HepG2 (cell line): Measurements from ENCODE around the gene RPP21. TPM values are rescaled to one million over a fixed set of nuclear protein-coding genes. Genes with fewer than 3 reads are reported as not detected.
A peak's percentile ranks its signal among the peaks of the same experiment; 100 is the strongest.

Source experiments
- ARHGAP35 ChIP-seq: sonication (generic); formaldehyde crosslinking; IDR thresholded peaks from 2 replicates; pipeline ENCODE4 v1.9.0; 2022; ENCODE audit warnings: mild to moderate bottlenecking, inconsistent platforms, moderate library complexity, missing genetic modification reagents, borderline replicate concordance
- FOSL2 ChIP-seq: sonication (generic); formaldehyde crosslinking; IDR thresholded peaks from 2 replicates; pipeline ENCODE4 v1.4.0; 2020; ENCODE audit warnings: missing genetic modification reagents
- GFI1 ChIP-seq: sonication (generic); formaldehyde crosslinking; IDR thresholded peaks from 2 replicates; pipeline ENCODE4 v1.5.0; 2020; ENCODE audit warnings: missing genetic modification reagents, mild to moderate bottlenecking, borderline replicate concordance
- JUND ChIP-seq: sonication (generic); formaldehyde crosslinking; IDR thresholded peaks from 2 replicates; pipeline ENCODE4 v1.8.0; 2022; ENCODE audit warnings: mild to moderate bottlenecking, missing genetic modification reagents
- MIER2 ChIP-seq: IDR thresholded peaks from 2 replicates; pipeline ENCODE4 v1.6.1; 2016; ENCODE audit warnings: missing biosample characterization, missing genetic modification reagents
- NFKB2 ChIP-seq: sonication (generic); formaldehyde crosslinking; IDR thresholded peaks from 2 replicates; pipeline ENCODE4 v1.4.0; 2020; ENCODE audit warnings: missing genetic modification reagents, borderline replicate concordance
- STAT5B ChIP-seq: sonication (generic); formaldehyde crosslinking; IDR thresholded peaks from 2 replicates; pipeline ENCODE4 v1.4.0; 2020; ENCODE audit warnings: missing genetic modification reagents
- TP53 ChIP-seq: sonication (generic); formaldehyde crosslinking; conservative IDR thresholded peaks from 2 replicates; pipeline ENCODE4 v1.4.0; 2020; ENCODE audit warnings: missing genetic modification reagents
- ZNF296 ChIP-seq: sonication (generic); formaldehyde crosslinking; conservative IDR thresholded peaks from 2 replicates; pipeline ENCODE4 v1.5.0; 2020; ENCODE audit warnings: mild to moderate bottlenecking, missing genetic modification reagents
- ZNF335 ChIP-seq: sonication (generic); formaldehyde crosslinking; IDR thresholded peaks from 2 replicates; pipeline ENCODE4 v1.4.0; 2020; ENCODE audit warnings: missing genetic modification reagents
- ZNF605 ChIP-seq: sonication (generic); formaldehyde crosslinking; IDR thresholded peaks from 2 replicates; pipeline ENCODE4 v1.8.0; 2022; ENCODE audit warnings: mild to moderate bottlenecking, missing genetic modification reagents
- ZSCAN29 ChIP-seq: sonication (generic); formaldehyde crosslinking; conservative IDR thresholded peaks from 2 replicates; pipeline ENCODE4 v1.4.0; 2020; ENCODE audit warnings: mild to moderate bottlenecking, missing genetic modification reagents
- polyA plus RNA-seq, 8 experiments: library from polyadenylated mRNA; depleted of rRNA in 3 of 8; stranded (reverse) in 7 of 8; unstranded in 1 of 8; fragments of >200 nt; fragmentation: Illumina TruSeq in 4 of 8; extraction: Trizol in 4 of 8; gene quantifications; 2 replicates each; pipeline versions ENCODE4 v1.2.1 to v1.2.3, GENCODE V29; 2011 to 2016; ENCODE audit warnings: low read depth in 4 of 8, missing spikeins in 1 of 8, mixed read lengths in 1 of 8; ENCODE audit not compliant: insufficient read depth in 1 of 8
- total RNA-seq, 5 experiments: library from RNA; depleted of rRNA; stranded (reverse); fragments of >200 nt; fragmentation: Illumina TruSeq; extraction: Trizol; gene quantifications; 2 replicates each; pipeline ENCODE4 v1.2.3, GENCODE V29; 2016; ENCODE audit warnings: low read depth in 1 of 5
- TF ChIP-seq, protein P1 (sequence below): sonication (generic); formaldehyde crosslinking; IDR thresholded peaks from 2 replicates; pipeline ENCODE4 v1.5.0; 2020; ENCODE audit warnings: mild to moderate bottlenecking, low read depth, missing genetic modification reagents, borderline replicate concordance
- TF ChIP-seq, protein P2 (sequence below): sonication (generic); formaldehyde crosslinking; IDR thresholded peaks from 2 replicates; pipeline ENCODE4 v1.5.0; 2020; ENCODE audit warnings: missing genetic modification reagents
- TF ChIP-seq, protein P3 (sequence below): IDR thresholded peaks from 2 replicates; pipeline ENCODE4 v1.6.1; 2016; ENCODE audit warnings: low read depth, missing genetic modification reagents, missing compliant biosample characterization
- TF ChIP-seq, protein P4 (sequence below): sonication (generic); formaldehyde crosslinking; IDR thresholded peaks from 2 replicates; pipeline ENCODE4 v1.9.0; 2022; ENCODE audit warnings: missing genetic modification reagents, mild to moderate bottlenecking, borderline replicate concordance
- TF ChIP-seq, protein P5 (sequence below): sonication (generic); formaldehyde crosslinking; IDR thresholded peaks from 2 replicates; pipeline ENCODE4 v1.5.0; 2020; ENCODE audit warnings: missing genetic modification reagents
- TF ChIP-seq, protein P6 (sequence below): sonication (generic); formaldehyde crosslinking; IDR thresholded peaks from 2 replicates; pipeline ENCODE4 v1.4.0; 2020; ENCODE audit warnings: mild to moderate bottlenecking, missing genetic modification reagents
- TF ChIP-seq, protein P7 (sequence below): sonication (generic); formaldehyde crosslinking; IDR thresholded peaks from 2 replicates; pipeline ENCODE4 v1.8.1; 2023; ENCODE audit warnings: missing genetic modification reagents, inconsistent platforms, borderline replicate concordance

The RPP21 gene
- total and polyA plus RNA-seq, 2 of the 13 experiments (the other 11 are each of a cell fraction or from before 2014, with no cell fraction given): 53.1 to 72.3 TPM

DNA sequence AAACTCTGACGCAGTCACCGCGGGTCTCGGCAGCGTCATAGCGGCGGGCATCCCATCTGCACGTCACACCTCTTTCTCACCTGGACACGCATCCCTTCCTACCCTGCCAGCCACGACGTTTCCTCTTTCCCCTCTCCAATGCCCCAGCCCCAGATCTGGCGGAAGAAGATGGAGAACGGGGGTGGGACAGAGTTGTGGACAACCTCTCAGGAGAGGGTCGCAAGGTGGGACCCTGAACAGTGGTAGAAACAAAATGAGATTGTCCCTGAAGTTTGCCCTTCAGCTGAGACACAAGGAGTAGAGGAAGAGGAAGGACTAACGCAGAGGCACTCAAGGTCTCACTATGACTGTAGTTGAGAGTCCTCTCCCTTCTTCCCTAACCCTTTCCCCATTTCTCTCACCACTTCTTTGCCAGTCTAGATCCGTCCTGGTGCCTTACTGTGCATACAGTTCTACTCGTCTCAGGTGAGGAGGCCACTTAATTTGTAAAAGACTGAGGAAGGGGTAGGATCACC lies 17.7 kb upstream of the RPP21 start (continued):
- TF ChIP-seq, protein P1, sequence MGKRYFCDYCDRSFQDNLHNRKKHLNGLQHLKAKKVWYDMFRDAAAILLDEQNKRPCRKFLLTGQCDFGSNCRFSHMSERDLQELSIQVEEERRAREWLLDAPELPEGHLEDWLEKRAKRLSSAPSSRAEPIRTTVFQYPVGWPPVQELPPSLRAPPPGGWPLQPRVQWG (CRISPR knock-in tag): no peak
- TF ChIP-seq, protein P2, sequence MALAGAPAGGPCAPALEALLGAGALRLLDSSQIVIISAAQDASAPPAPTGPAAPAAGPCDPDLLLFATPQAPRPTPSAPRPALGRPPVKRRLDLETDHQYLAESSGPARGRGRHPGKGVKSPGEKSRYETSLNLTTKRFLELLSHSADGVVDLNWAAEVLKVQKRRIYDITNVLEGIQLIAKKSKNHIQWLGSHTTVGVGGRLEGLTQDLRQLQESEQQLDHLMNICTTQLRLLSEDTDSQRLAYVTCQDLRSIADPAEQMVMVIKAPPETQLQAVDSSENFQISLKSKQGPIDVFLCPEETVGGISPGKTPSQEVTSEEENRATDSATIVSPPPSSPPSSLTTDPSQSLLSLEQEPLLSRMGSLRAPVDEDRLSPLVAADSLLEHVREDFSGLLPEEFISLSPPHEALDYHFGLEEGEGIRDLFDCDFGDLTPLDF (CRISPR knock-in tag): no peak
- TF ChIP-seq, protein P3, sequence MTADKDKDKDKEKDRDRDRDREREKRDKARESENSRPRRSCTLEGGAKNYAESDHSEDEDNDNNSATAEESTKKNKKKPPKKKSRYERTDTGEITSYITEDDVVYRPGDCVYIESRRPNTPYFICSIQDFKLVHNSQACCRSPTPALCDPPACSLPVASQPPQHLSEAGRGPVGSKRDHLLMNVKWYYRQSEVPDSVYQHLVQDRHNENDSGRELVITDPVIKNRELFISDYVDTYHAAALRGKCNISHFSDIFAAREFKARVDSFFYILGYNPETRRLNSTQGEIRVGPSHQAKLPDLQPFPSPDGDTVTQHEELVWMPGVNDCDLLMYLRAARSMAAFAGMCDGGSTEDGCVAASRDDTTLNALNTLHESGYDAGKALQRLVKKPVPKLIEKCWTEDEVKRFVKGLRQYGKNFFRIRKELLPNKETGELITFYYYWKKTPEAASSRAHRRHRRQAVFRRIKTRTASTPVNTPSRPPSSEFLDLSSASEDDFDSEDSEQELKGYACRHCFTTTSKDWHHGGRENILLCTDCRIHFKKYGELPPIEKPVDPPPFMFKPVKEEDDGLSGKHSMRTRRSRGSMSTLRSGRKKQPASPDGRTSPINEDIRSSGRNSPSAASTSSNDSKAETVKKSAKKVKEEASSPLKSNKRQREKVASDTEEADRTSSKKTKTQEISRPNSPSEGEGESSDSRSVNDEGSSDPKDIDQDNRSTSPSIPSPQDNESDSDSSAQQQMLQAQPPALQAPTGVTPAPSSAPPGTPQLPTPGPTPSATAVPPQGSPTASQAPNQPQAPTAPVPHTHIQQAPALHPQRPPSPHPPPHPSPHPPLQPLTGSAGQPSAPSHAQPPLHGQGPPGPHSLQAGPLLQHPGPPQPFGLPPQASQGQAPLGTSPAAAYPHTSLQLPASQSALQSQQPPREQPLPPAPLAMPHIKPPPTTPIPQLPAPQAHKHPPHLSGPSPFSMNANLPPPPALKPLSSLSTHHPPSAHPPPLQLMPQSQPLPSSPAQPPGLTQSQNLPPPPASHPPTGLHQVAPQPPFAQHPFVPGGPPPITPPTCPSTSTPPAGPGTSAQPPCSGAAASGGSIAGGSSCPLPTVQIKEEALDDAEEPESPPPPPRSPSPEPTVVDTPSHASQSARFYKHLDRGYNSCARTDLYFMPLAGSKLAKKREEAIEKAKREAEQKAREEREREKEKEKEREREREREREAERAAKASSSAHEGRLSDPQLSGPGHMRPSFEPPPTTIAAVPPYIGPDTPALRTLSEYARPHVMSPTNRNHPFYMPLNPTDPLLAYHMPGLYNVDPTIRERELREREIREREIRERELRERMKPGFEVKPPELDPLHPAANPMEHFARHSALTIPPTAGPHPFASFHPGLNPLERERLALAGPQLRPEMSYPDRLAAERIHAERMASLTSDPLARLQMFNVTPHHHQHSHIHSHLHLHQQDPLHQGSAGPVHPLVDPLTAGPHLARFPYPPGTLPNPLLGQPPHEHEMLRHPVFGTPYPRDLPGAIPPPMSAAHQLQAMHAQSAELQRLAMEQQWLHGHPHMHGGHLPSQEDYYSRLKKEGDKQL (CRISPR knock-in tag): no peak
- TF ChIP-seq, protein P4, sequence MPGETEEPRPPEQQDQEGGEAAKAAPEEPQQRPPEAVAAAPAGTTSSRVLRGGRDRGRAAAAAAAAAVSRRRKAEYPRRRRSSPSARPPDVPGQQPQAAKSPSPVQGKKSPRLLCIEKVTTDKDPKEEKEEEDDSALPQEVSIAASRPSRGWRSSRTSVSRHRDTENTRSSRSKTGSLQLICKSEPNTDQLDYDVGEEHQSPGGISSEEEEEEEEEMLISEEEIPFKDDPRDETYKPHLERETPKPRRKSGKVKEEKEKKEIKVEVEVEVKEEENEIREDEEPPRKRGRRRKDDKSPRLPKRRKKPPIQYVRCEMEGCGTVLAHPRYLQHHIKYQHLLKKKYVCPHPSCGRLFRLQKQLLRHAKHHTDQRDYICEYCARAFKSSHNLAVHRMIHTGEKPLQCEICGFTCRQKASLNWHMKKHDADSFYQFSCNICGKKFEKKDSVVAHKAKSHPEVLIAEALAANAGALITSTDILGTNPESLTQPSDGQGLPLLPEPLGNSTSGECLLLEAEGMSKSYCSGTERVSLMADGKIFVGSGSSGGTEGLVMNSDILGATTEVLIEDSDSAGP (CRISPR knock-in tag): no peak
- TF ChIP-seq, protein P5, sequence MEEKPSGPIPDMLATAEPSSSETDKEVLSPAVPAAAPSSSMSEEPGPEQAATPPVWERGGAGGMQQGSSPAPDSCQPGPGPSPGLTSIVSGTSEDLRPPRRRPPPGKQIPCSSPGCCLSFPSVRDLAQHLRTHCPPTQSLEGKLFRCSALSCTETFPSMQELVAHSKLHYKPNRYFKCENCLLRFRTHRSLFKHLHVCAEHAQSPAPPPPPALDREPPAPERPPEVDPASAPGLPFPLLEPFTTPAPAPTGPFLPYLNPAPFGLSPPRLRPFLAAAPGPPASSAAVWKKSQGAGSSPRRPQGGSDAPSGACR (CRISPR knock-in tag): no peak
- TF ChIP-seq STAT5B (CRISPR knock-in tag) (no peak), ZNF605 (CRISPR knock-in tag) (no peak), ZNF335 (CRISPR knock-in tag) (0 out of 2 replicates have a peak, but pooled peaks have one; percentile 13), GFI1 (CRISPR knock-in tag) (no peak), JUND (CRISPR knock-in tag) (peak; percentile 63; the same call in 1 of the 2 replicates), ZNF296 (CRISPR knock-in tag) (no peak), ZSCAN29 (no peak), TP53 (CRISPR knock-in tag) (no peak), ARHGAP35 (CRISPR knock-in tag) (no peak), FOSL2 (CRISPR knock-in tag) (no peak), NFKB2 (CRISPR knock-in tag) (no peak), MIER2 (no peak)
- TF ChIP-seq, protein P6, sequence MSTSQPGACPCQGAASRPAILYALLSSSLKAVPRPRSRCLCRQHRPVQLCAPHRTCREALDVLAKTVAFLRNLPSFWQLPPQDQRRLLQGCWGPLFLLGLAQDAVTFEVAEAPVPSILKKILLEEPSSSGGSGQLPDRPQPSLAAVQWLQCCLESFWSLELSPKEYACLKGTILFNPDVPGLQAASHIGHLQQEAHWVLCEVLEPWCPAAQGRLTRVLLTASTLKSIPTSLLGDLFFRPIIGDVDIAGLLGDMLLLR: peak; percentile 4; the same call in 1 of the 2 replicates
- TF ChIP-seq, protein P7, sequence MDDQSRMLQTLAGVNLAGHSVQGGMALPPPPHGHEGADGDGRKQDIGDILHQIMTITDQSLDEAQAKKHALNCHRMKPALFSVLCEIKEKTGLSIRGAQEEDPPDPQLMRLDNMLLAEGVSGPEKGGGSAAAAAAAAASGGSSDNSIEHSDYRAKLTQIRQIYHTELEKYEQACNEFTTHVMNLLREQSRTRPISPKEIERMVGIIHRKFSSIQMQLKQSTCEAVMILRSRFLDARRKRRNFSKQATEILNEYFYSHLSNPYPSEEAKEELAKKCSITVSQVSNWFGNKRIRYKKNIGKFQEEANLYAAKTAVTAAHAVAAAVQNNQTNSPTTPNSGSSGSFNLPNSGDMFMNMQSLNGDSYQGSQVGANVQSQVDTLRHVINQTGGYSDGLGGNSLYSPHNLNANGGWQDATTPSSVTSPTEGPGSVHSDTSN: no peak
